Measurements from ENCODE around the gene ZNF598.

GRCh38 chr16:2045965-2046892 is 36.6 kb upstream of the ZNF598 start:
- TF ChIP-seq CTCF (conservative IDR thresholded peaks at IDR 0.05 in 1 of 2, IDR thresholded peaks at IDR 0.05 in 1 of 2; ENCODE audit: extremely low read depth in 1 of 2, insufficient read depth in 1 of 2, low read depth in 1 of 2, low read length in 2 of 2) (no peak), EZH2 (IDR thresholded peaks at IDR 0.05; ENCODE audit: borderline replicate concordance, low read length) (no peak)

All from mammary epithelial cell (primary cell).